Measurements from ENCODE around the gene PLXNB2. TPM values are rescaled to one million over a fixed set of nuclear protein-coding genes. Genes with fewer than 3 reads are reported as not detected.

PLXNB2 gene
- total and polyA plus RNA-seq, 7 experiments from 2014 or later, result 0.05 to 138 (median 3.5) TPM

DNA sequence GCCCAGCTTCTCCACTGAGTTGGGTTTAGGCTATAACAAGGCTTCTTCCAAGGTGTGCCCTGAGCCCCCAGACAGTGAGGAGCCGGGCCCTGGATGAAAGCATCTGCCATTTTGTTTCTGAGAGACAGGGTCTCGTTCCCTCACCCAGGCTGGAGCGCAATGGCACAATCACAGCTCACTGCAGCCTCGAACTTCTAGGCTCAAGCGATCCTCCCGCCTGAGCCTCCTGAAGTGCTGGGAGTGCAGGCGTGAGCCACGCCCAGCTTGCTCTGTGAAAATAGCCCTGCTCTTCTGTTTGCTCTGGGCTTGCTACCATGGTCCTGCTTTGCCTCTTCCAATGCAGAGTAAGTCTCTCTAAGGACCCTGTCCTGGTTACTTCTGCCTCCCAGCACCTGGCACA, 12.7 kb upstream of the PLXNB2 start:
- Mint-ChIP-seq H3K4me3 (no peak overlapping the region), H3K27me3 (peaks cover 0 to 12% (median 0%) of the 10 kb centered on the region in 5 donors), H3K36me3 (no peaks in the 10 kb centered on the region), H3K27ac (peak overlapping the region in 1 of 9 donors; percentile 26), H3K4me1 (peaks cover 4 to 6% (median 5%) of the 10 kb centered on the region in 7 donors), H3K9me3 (no peaks in the 10 kb centered on the region)
- Histone ChIP-seq H3K9me3 (ENCODE audit: control insufficient read depth in 2 of 3, low read length in 3 of 3) (no peaks in the 10 kb centered on the region), H3K27ac (ENCODE audit: low read depth, low read length) (no peak overlapping the region), H3K27me3 (ENCODE audit: control insufficient read depth in 2 of 2, insufficient read depth in 2 of 2, low read length in 2 of 2) (no peaks in the 10 kb centered on the region), H3K4me1 (ENCODE audit: control insufficient read depth in 2 of 2, insufficient read depth in 2 of 2, low read length in 2 of 2) (peaks cover 0 to under 1% of the 10 kb centered on the region in 2 donors), H3K4me3 (ENCODE audit: low read length) (no peak overlapping the region), H3K36me3 (ENCODE audit: control insufficient read depth in 2 of 3, insufficient read depth in 3 of 3, low read length in 3 of 3) (no peaks in the 10 kb centered on the region)
- DNase-seq (no peak), ATAC-seq (no peak)
- CTCF ChIA-PET, result interaction anchor here (1.2 kb wide), 1 partner anchor 8 kb away, joined by 3 read pairs; no protein-coding TSS in a partner anchor
- POLR2A ChIA-PET, result no interaction called here
- intact Hi-C loops (cut with micrococcal nuclease), result loop anchor here in 1 of 2 donors (10.0 kb wide), 1 partner anchor 665 kb away; no protein-coding TSS in a partner anchor

DNA sequence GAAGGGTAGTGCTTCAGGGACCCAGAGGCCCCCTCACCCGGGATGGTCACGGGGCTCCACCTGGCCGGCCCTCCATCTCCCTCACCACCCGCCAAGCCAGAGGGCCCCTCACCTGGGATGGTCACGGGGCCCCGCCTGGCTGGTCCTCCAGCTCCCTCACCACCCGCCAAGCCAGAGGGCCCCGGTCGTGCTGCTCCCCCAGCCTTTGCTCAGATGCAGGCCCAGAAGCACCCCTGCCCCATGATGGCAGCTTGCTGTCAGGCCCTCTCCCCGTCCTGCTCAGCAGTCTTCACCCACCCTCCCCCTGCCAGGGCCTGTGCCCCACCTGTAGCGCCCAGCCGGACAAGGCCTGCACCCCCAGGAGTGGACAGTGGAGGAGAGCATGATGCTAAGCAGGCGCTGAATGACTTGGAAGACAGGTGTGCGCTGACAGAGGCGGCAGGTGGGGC, 12.1 kb upstream of the PLXNB2 start:
- no peak for DNase-seq
- POLR2A ChIA-PET, result no interaction called here
- Mint-ChIP-seq H3K9me3 (no peaks in the 10 kb centered on the region), H3K36me3 (no peaks in the 10 kb centered on the region), H3K4me1 (peaks cover 4 to 9% (median 7%) of the 10 kb centered on the region in 7 donors), H3K27me3 (peaks cover 0 to 6% (median 0%) of the 10 kb centered on the region in 5 donors), H3K27ac (no peak overlapping the region), H3K4me3 (no peak overlapping the region)
- Histone ChIP-seq H3K4me1 (ENCODE audit: control insufficient read depth in 2 of 2, insufficient read depth in 2 of 2, low read length in 2 of 2) (peaks cover 5 to 6% of the 10 kb centered on the region in 2 donors), H3K9me3 (ENCODE audit: control insufficient read depth in 2 of 3, low read length in 3 of 3) (no peaks in the 10 kb centered on the region), H3K36me3 (ENCODE audit: control insufficient read depth in 2 of 3, insufficient read depth in 3 of 3, low read length in 3 of 3) (no peaks in the 10 kb centered on the region), H3K27ac (ENCODE audit: low read depth, low read length) (no peak overlapping the region), H3K27me3 (ENCODE audit: control insufficient read depth in 2 of 2, insufficient read depth in 2 of 2, low read length in 2 of 2) (no peaks in the 10 kb centered on the region), H3K4me3 (ENCODE audit: low read length) (no peak overlapping the region)
- intact Hi-C loops (cut with micrococcal nuclease), result no loop called here
- no peak for ATAC-seq
- CTCF ChIA-PET, result interaction anchor here (1.2 kb wide), 1 partner anchor 9 kb away, joined by 3 read pairs; no protein-coding TSS in a partner anchor

DNA sequence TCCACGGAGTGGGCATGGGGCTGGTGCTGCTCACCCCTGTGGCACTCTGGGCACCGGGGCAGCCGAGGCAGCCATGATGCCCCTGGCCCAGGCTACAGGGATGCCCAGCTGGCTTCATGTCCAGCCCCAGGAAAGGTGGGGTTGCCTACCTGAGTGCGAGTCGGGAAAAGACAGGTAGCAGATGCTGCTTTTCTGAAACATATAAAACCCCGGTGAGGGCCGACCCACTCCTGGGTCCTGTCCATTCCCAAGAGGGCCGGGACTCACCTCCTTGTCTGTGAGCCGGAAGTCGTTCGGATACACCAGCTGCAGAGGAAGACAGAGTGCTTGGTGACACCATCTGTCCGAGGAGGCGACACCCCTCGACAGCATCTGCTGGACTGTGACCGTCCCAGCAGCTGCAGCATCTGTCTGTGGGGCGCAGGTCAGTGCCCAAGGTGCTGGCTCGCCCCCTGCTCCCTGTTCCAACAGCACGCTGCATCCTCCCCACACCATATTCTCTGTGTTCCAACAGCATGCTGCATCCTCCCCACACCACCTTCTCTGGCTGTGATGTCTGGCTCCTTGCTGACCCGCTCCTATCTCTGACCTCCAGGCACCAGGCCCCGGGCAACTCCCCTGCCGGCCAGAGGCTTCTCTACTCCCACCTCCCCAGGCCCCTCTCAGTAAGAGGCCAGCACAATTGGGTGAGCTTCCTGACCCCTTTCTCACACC, 11.4 kb upstream of the PLXNB2 start:
- H3K9me3 ChIP-seq (ENCODE audit: control insufficient read depth in 2 of 3, low read length in 3 of 3), result no peaks in the 10 kb centered on the region
- Mint-ChIP-seq H3K36me3 (no peaks in the 10 kb centered on the region), H3K9me3 (no peaks in the 10 kb centered on the region), H3K4me1 (peaks cover 9 to 15% (median 12%) of the 10 kb centered on the region in 7 donors), H3K27me3 (peaks cover 0 to under 1% (median 0%) of the 10 kb centered on the region in 5 donors), H3K4me3 (no peak overlapping the region), H3K27ac (no peak overlapping the region)
- no peaks in the 10 kb centered on the region for H3K27me3 ChIP-seq (ENCODE audit: control insufficient read depth in 2 of 2, insufficient read depth in 2 of 2, low read length in 2 of 2)
- intact Hi-C loops (cut with micrococcal nuclease), result no loop called here
- POLR2A ChIA-PET, result interaction anchor here (0.6 kb wide), 1 partner anchor 91 kb away, joined by 3 read pairs; no protein-coding TSS in a partner anchor
- CTCF ChIA-PET, result interaction anchor here (1.2 kb wide), 1 partner anchor 10 kb away, joined by 3 read pairs; no protein-coding TSS in a partner anchor
- H3K4me1 ChIP-seq (ENCODE audit: control insufficient read depth in 2 of 2, insufficient read depth in 2 of 2, low read length in 2 of 2), result peaks cover 11 to 13% of the 10 kb centered on the region in 2 donors
- no peaks in the 10 kb centered on the region for H3K36me3 ChIP-seq (ENCODE audit: control insufficient read depth in 2 of 3, insufficient read depth in 3 of 3, low read length in 3 of 3)
- no peak overlapping the region for H3K27ac ChIP-seq (ENCODE audit: low read depth, low read length)
- ATAC-seq, result no peak
- no peak overlapping the region for H3K4me3 ChIP-seq (ENCODE audit: low read length)
- no peak for DNase-seq

DNA sequence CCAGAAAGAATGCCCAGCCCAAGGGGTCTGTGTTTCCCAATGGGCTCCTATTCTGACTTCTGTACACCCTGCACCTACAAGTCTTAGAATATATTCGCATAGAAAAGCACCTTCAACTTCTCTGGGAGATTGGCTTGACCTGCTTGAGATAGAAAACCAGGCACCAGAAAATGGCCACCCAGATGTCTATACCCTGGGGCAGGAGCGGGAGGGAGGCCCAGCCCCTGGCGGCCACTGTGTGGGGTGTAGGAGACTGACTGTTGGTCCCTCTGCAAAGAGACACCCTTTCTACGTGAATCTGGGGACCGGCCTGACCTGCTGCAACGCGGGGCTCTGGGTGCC, 10.9 kb upstream of the PLXNB2 start:
- POLR2A ChIA-PET, result no interaction called here
- H3K4me3 Mint-ChIP-seq, result no peak overlapping the region
- no peaks in the 10 kb centered on the region for H3K27me3 Mint-ChIP-seq
- H3K4me1 ChIP-seq (ENCODE audit: control insufficient read depth in 2 of 2, insufficient read depth in 2 of 2, low read length in 2 of 2), result peaks cover 14 to 17% of the 10 kb centered on the region in 2 donors
- no peaks in the 10 kb centered on the region for H3K9me3 ChIP-seq (ENCODE audit: control insufficient read depth in 2 of 3, low read length in 3 of 3)
- CTCF ChIA-PET, result no interaction called here
- no peaks in the 10 kb centered on the region for H3K9me3 Mint-ChIP-seq
- H3K27ac Mint-ChIP-seq, result no peak overlapping the region
- H3K4me1 Mint-ChIP-seq, result peaks cover 9 to 18% (median 12%) of the 10 kb centered on the region in 7 donors
- no peak overlapping the region for H3K4me3 ChIP-seq (ENCODE audit: low read length)
- H3K27me3 ChIP-seq (ENCODE audit: control insufficient read depth in 2 of 2, insufficient read depth in 2 of 2, low read length in 2 of 2), result no peaks in the 10 kb centered on the region
- intact Hi-C loops (cut with micrococcal nuclease), result no loop called here
- H3K27ac ChIP-seq (ENCODE audit: low read depth, low read length), result no peak overlapping the region
- DNase-seq (no peak), ATAC-seq (no peak)
- no peaks in the 10 kb centered on the region for H3K36me3 Mint-ChIP-seq
- H3K36me3 ChIP-seq (ENCODE audit: control insufficient read depth in 2 of 3, insufficient read depth in 3 of 3, low read length in 3 of 3), result no peaks in the 10 kb centered on the region

DNA sequence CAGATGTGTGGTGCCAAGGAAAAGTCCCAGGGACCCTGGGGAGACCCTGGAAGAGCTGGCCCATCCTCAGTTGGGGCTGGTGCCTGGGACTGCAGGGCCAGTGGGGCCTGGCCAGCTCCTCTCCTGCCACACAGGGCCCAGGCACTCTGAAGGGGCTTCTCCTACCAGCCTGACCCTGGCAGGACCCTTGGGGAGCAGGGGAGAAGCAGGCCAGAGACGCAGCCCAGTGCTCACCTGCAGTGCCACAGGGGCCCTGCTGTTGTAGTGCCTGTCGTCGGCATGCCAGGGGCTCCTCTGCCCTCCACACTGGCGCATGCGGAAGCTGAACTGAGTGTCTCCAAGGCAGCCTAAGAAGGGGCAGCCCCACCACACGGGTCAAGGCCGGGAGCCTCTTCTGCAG, 10.2 kb upstream of the PLXNB2 start:
- H3K36me3 ChIP-seq (ENCODE audit: control insufficient read depth in 2 of 3, insufficient read depth in 3 of 3, low read length in 3 of 3), result no peaks in the 10 kb centered on the region
- H3K27me3 ChIP-seq (ENCODE audit: control insufficient read depth in 2 of 2, insufficient read depth in 2 of 2, low read length in 2 of 2), result no peaks in the 10 kb centered on the region
- ChIA-PET POLR2A (no interaction called here), CTCF (no interaction called here)
- Mint-ChIP-seq H3K27me3 (no peaks in the 10 kb centered on the region), H3K4me1 (peaks cover 9 to 18% (median 12%) of the 10 kb centered on the region in 7 donors), H3K27ac (no peak overlapping the region), H3K36me3 (no peaks in the 10 kb centered on the region), H3K4me3 (no peak overlapping the region), H3K9me3 (no peaks in the 10 kb centered on the region)
- ATAC-seq, result no peak
- no peaks in the 10 kb centered on the region for H3K9me3 ChIP-seq (ENCODE audit: control insufficient read depth in 2 of 3, low read length in 3 of 3)
- intact Hi-C loops (cut with micrococcal nuclease), result no loop called here
- H3K4me3 ChIP-seq (ENCODE audit: low read length), result no peak overlapping the region
- no peak for DNase-seq
- H3K27ac ChIP-seq (ENCODE audit: low read depth, low read length), result no peak overlapping the region
- peaks cover 14 to 17% of the 10 kb centered on the region in 2 donors for H3K4me1 ChIP-seq (ENCODE audit: control insufficient read depth in 2 of 2, insufficient read depth in 2 of 2, low read length in 2 of 2)

DNA sequence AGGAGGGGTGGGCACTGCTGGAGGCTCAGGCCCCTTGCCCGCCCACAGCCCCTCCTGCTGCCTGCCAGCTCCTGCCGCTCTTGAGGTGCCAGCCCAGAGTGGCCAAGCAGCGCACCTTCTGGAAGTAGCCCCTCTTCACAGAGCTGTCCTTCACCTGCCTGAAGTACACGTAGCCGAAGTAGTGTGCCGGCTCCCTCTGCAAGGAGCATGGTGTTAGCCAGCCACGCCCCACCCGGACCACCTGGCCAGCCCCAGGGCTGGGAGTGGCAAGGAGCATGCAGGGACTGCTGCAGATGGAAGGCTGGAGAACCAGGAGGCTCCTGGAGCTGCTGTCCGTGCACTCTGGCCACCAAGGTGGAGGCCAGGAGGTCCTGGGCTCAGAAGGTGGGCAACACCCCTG, 9.7 kb upstream of the PLXNB2 start:
- no peaks in the 10 kb centered on the region for H3K27me3 ChIP-seq (ENCODE audit: control insufficient read depth in 2 of 2, insufficient read depth in 2 of 2, low read length in 2 of 2)
- H3K4me1 Mint-ChIP-seq, result peaks cover 9 to 18% (median 12%) of the 10 kb centered on the region in 7 donors
- intact Hi-C loops (cut with micrococcal nuclease), result no loop called here
- H3K36me3 Mint-ChIP-seq, result no peaks in the 10 kb centered on the region
- H3K27me3 Mint-ChIP-seq, result no peaks in the 10 kb centered on the region
- peaks cover 14 to 17% of the 10 kb centered on the region in 2 donors for H3K4me1 ChIP-seq (ENCODE audit: control insufficient read depth in 2 of 2, insufficient read depth in 2 of 2, low read length in 2 of 2)
- CTCF ChIA-PET, result no interaction called here
- H3K27ac Mint-ChIP-seq, result peak overlapping the region in 1 of 9 donors; percentile 63
- H3K9me3 ChIP-seq (ENCODE audit: control insufficient read depth in 2 of 3, low read length in 3 of 3), result no peaks in the 10 kb centered on the region
- H3K4me3 Mint-ChIP-seq, result no peak overlapping the region
- no peak for ATAC-seq
- no peak for DNase-seq
- H3K27ac ChIP-seq (ENCODE audit: low read depth, low read length), result no peak overlapping the region
- no peak overlapping the region for H3K4me3 ChIP-seq (ENCODE audit: low read length)
- H3K9me3 Mint-ChIP-seq, result no peaks in the 10 kb centered on the region
- POLR2A ChIA-PET, result no interaction called here
- no peaks in the 10 kb centered on the region for H3K36me3 ChIP-seq (ENCODE audit: control insufficient read depth in 2 of 3, insufficient read depth in 3 of 3, low read length in 3 of 3)
